Testis (tissue), 3 donors: ENCODE measurements around the gene COL23A1. TPM values are rescaled to one million over a fixed set of nuclear protein-coding genes. Genes with fewer than 3 reads are reported as not detected.

Source experiments
- DNase-seq: peaks from one replicate; pipeline ENCODE4 v3.0.0-alpha.2; 2019
- H3K27ac ChIP-seq, 2 donors: fragments of 200-600 bp; sonication (generic); one replicate each; pipeline ENCODE4 v1.5.1; 2019
- H3K27me3 ChIP-seq: fragments of 200-600 bp; sonication (generic); one replicate; pipeline ENCODE4 v1.5.1; 2019
- H3K36me3 ChIP-seq: fragments of 200-600 bp; sonication (generic); one replicate; pipeline ENCODE4 v1.5.1; 2017; ENCODE audit warnings: low read depth; ENCODE audit errors: missing control alignments
- H3K4me1 ChIP-seq: fragments of 200-600 bp; sonication (generic); one replicate; pipeline ENCODE4 v1.5.1; 2019
- H3K4me3 ChIP-seq, 2 donors: fragments of 200-600 bp; sonication (generic); one replicate each; pipeline ENCODE4 v1.5.1; 2017 to 2019
- H3K9me3 ChIP-seq: fragments of 200-600 bp; sonication (generic); one replicate; pipeline ENCODE4 v1.5.1; 2017
- CTCF ChIP-seq, 3 experiments: fragments of 450-650 bp in 2 of 3; fragments of 200-600 bp in 1 of 3; sonication (generic) in 1 of 3; IDR thresholded peaks; one replicate each; pipeline ENCODE4 v1.5.1; 2016 to 2019; ENCODE audit warnings: antibody characterized with exemption in 3 of 3, mild to moderate bottlenecking in 2 of 3, moderate library complexity in 1 of 3
- POLR2A ChIP-seq: fragments of 450-650 bp; IDR thresholded peaks from one replicate; pipeline ENCODE4 v1.6.1; 2017; ENCODE audit warnings: antibody characterized with exemption, mild to moderate bottlenecking, moderate library complexity
- WGBS, 2 donors: methylation state at CpG; one replicate each; pipeline ENCODE4 v1.1.5; 2018; 5-methylcytosine and 5-hydroxymethylcytosine counted together
- intact Hi-C: fragments of 100-400 bp; cut with DNase I; formaldehyde crosslinking; loops from one replicate; pipeline ENCODE4 v1.15.1; 2023; ENCODE audit warnings: low total_unique reads
- polyA plus RNA-seq: library from polyadenylated mRNA; stranded (reverse); fragments of 350-450 nt; fragmentation: Illumina TruSeq; extraction: RNeasy Lipid Tissue Mini Kit (QIAGEN cat#74804); gene quantifications from one replicate; pipeline ENCODE4 v1.2.3, GENCODE V29; 2014; ENCODE audit warnings: low read depth, low replicate concordance; ENCODE audit not compliant: insufficient read depth
- total RNA-seq, 2 donors: library from RNA; depleted of rRNA; stranded (reverse); fragments of >200 nt; gene quantifications; one replicate each; pipeline ENCODE4 v1.2.3, GENCODE V29; 2016

The COL23A1 gene
- total and polyA plus RNA-seq, 3 donors from 2014 or later: 4.3 to 5.5 (median 5.0) TPM

- Histone ChIP-seq H3K27me3 (no peaks in the 10 kb centered on the region), H3K4me3 (no peak overlapping the region), H3K27ac (no peak overlapping the region), H3K36me3 (no peaks in the 10 kb centered on the region), H3K9me3 (no peaks in the 10 kb centered on the region), H3K4me1 (no peaks in the 10 kb centered on the region)
- 69 to 70% methylated on average over 3 to 8 of the region's 8 CpGs for WGBS, 2 donors
- no peak for DNase-seq
- intact Hi-C loops: no loop called here
- TF ChIP-seq CTCF (IDR thresholded peaks at IDR 0.05): no peak
- no peak for TF ChIP-seq POLR2A
Observed at GRCh38 chr5:178297751-178298150, 292.4 kb downstream of the COL23A1 start.

- no peaks in the 10 kb centered on the region for H3K36me3 ChIP-seq
- no peak overlapping the region for H3K27ac ChIP-seq
- no peak overlapping the region for H3K4me3 ChIP-seq
- DNase-seq: no peak
- intact Hi-C loops: no loop called here
- no peaks in the 10 kb centered on the region for H3K27me3 ChIP-seq
- no peaks in the 10 kb centered on the region for H3K4me1 ChIP-seq
- H3K9me3 ChIP-seq: no peaks in the 10 kb centered on the region
- no peak for TF ChIP-seq POLR2A
- no peak for TF ChIP-seq CTCF (IDR thresholded peaks at IDR 0.05)
- WGBS, 2 donors: 55 to 58% methylated on average over 6 of the region's 6 CpGs
Observed at GRCh38 chr5:178296066-178296465, 294.1 kb downstream of the COL23A1 start.

GRCh38 chr5:178295589-178295988, 294.6 kb downstream of the COL23A1 start:
- Histone ChIP-seq H3K27ac (no peak overlapping the region), H3K27me3 (no peaks in the 10 kb centered on the region), H3K4me3 (no peak overlapping the region), H3K36me3 (no peaks in the 10 kb centered on the region), H3K9me3 (no peaks in the 10 kb centered on the region), H3K4me1 (no peaks in the 10 kb centered on the region)
- TF ChIP-seq CTCF (IDR thresholded peaks at IDR 0.05): no peak
- TF ChIP-seq POLR2A: no peak
- intact Hi-C loops: no loop called here
- no peak for DNase-seq

GRCh38 chr5:178293815-178294214, 296.4 kb downstream of the COL23A1 start:
- 80 to 91% methylated on average over 7 of the region's 7 CpGs for WGBS, 2 donors
- no peak overlapping the region for H3K4me3 ChIP-seq
- H3K9me3 ChIP-seq: no peaks in the 10 kb centered on the region
- intact Hi-C loops: no loop called here
- TF ChIP-seq POLR2A (no peak), CTCF (IDR thresholded peaks at IDR 0.05) (no peak)
- H3K27me3 ChIP-seq: no peaks in the 10 kb centered on the region
- no peak for DNase-seq
- no peaks in the 10 kb centered on the region for H3K4me1 ChIP-seq
- H3K36me3 ChIP-seq: no peaks in the 10 kb centered on the region
- H3K27ac ChIP-seq: no peak overlapping the region

- no peak for DNase-seq
- H3K27ac ChIP-seq: no peak overlapping the region
- H3K27me3 ChIP-seq: no peaks in the 10 kb centered on the region
- intact Hi-C loops: no loop called here
- no peak overlapping the region for H3K4me3 ChIP-seq
- 78 to 80% methylated on average over 3 to 6 of the region's 6 CpGs for WGBS, 2 donors
- H3K4me1 ChIP-seq: no peaks in the 10 kb centered on the region
- no peaks in the 10 kb centered on the region for H3K9me3 ChIP-seq
- H3K36me3 ChIP-seq: no peaks in the 10 kb centered on the region
- TF ChIP-seq POLR2A (no peak), CTCF (IDR thresholded peaks at IDR 0.05) (no peak)
Observed at GRCh38 chr5:178293400-178293799, 296.8 kb downstream of the COL23A1 start.
